MM.1S (cell line): Measurements from ENCODE around the gene EEA1.

Experiments used
- DNase-seq: peaks from one replicate; pipeline ENCODE4 v3.0.0-alpha.2; 2015
- H2AFZ ChIP-seq: fragments of 300-600 bp; sonication (generic); 2 replicates; pipeline ENCODE4 v1.6.0; 2016; ENCODE audit warnings: antibody characterized with exemption, low read length
- H3F3A ChIP-seq: fragments of 300-600 bp; sonication (generic); 2 replicates; pipeline ENCODE4 v1.6.1; 2016; ENCODE audit warnings: mild to moderate bottlenecking, antibody characterized with exemption, low read length, moderate library complexity, mixed read lengths; ENCODE audit not compliant: insufficient read depth
- H3K27ac ChIP-seq: fragments of 300-600 bp; sonication (generic); 2 replicates; pipeline ENCODE4 v1.5.1; 2016; ENCODE audit warnings: mild to moderate bottlenecking, low read length
- H3K27me3 ChIP-seq: fragments of 300-600 bp; sonication (generic); replicated peaks from 2 replicates; pipeline ENCODE4 v1.6.0; 2016; ENCODE audit warnings: low read length; ENCODE audit not compliant: insufficient read depth
- H3K36me3 ChIP-seq: fragments of 300-600 bp; sonication (generic); replicated peaks from 2 replicates; pipeline ENCODE4 v1.6.1; 2016; ENCODE audit warnings: mild to moderate bottlenecking, low read length, mixed read lengths; ENCODE audit not compliant: insufficient read depth
- H3K4me1 ChIP-seq: fragments of 300-600 bp; sonication (generic); 2 replicates; pipeline ENCODE4 v1.6.1; 2016; ENCODE audit warnings: low read length, mixed read lengths
- H3K4me2 ChIP-seq: fragments of 300-600 bp; sonication (generic); 2 replicates; pipeline ENCODE4 v1.6.0; 2016; ENCODE audit warnings: low read depth, low read length
- H3K4me3 ChIP-seq: fragments of 300-600 bp; sonication (generic); 2 replicates; pipeline ENCODE4 v1.5.1; 2016; ENCODE audit warnings: low read length, mixed read lengths
- H3K79me2 ChIP-seq: fragments of 300-600 bp; sonication (generic); 2 replicates; pipeline ENCODE4 v1.6.1; 2016; ENCODE audit warnings: mixed run types, low read length, mixed read lengths
- H3K9ac ChIP-seq: fragments of 300-600 bp; sonication (generic); 2 replicates; pipeline ENCODE4 v1.6.1; 2016; ENCODE audit warnings: low read length, mixed read lengths
- H3K9me2 ChIP-seq: fragments of 300-600 bp; sonication (generic); replicated peaks from 2 replicates; pipeline ENCODE4 v1.6.1; 2016; ENCODE audit warnings: mild to moderate bottlenecking, low read length, mixed read lengths; ENCODE audit not compliant: insufficient read depth
- H3K9me3 ChIP-seq: fragments of 300-600 bp; sonication (generic); replicated peaks from 2 replicates; pipeline ENCODE4 v1.6.1; 2016; ENCODE audit warnings: mild to moderate bottlenecking, low read length, mixed read lengths; ENCODE audit not compliant: insufficient read depth
- H4K20me1 ChIP-seq: fragments of 300-600 bp; sonication (generic); 2 replicates; pipeline ENCODE4 v1.6.1; 2016; ENCODE audit warnings: mild to moderate bottlenecking, low read length, moderate library complexity, mixed read lengths; ENCODE audit not compliant: insufficient read depth
- CTCF ChIP-seq: fragments of 300-600 bp; sonication (generic); IDR thresholded peaks from 2 replicates; pipeline ENCODE4 v1.5.1; 2016; ENCODE audit warnings: antibody characterized with exemption, low read length, mixed read lengths
- EZH2 ChIP-seq: fragments of 300-600 bp; sonication (generic); optimal IDR thresholded peaks from 2 replicates; pipeline ENCODE3; 2017; ENCODE audit warnings: low read depth, mild to moderate bottlenecking, antibody characterized with exemption, low read length, mixed read lengths
- EZH2phosphoT487 ChIP-seq: fragments of 300-600 bp; sonication (generic); IDR thresholded peaks from 2 replicates; pipeline ENCODE4 v1.6.1; 2018; ENCODE audit warnings: antibody characterized with exemption, low read length

Gene EEA1

GRCh38 chr12:92938638-92939037 is 9.5 kb upstream of the EEA1 start:
- no peaks in the 10 kb centered on the region for H3K9me3 ChIP-seq
- H3K4me1 ChIP-seq, result 0 out of 2 replicates have a peak, but pooled peaks cover 2% of the 10 kb centered on the region
- no peaks in the 10 kb centered on the region for H4K20me1 ChIP-seq
- H3K36me3 ChIP-seq, result no peaks in the 10 kb centered on the region
- no peaks in the 10 kb centered on the region for H3K79me2 ChIP-seq
- no peaks in the 10 kb centered on the region for H3F3A ChIP-seq
- no peak overlapping the region for H3K4me2 ChIP-seq
- H3K27me3 ChIP-seq, result no peaks in the 10 kb centered on the region
- H3K27ac ChIP-seq, result no peak overlapping the region
- no peak overlapping the region for H3K4me3 ChIP-seq
- H3K9ac ChIP-seq, result no peak overlapping the region
- DNase-seq, result no peak
- H3K9me2 ChIP-seq, result no peaks in the 10 kb centered on the region
- TF ChIP-seq EZH2 (no peak), EZH2phosphoT487 (no peak), CTCF (no peak)
- no peak overlapping the region for H2AFZ ChIP-seq

DNA sequence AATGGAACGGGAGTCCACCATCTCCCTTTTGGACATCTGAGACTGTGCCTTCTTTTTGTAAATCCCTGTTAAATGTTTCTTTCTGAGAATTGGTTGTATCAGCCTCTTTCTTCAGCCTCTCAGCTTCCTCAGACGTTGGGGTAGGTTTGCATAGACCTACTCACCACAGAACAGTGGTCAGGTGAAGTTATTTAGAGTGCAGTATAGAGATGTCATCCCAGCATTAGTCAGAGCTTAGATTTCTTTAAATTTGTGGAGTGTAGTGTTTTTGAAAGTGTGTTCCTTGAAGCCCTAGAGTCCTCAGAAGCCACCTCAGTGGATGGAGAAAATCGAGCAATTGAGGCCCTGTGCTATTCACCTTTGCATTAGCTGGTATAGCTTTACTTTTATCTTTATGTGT is 8.9 kb upstream of the EEA1 start:
- Histone ChIP-seq H3K27me3 (no peaks in the 10 kb centered on the region), H3K4me2 (no peak overlapping the region), H3K4me1 (no peaks in the 10 kb centered on the region), H3K27ac (no peak overlapping the region), H2AFZ (no peak overlapping the region), H4K20me1 (no peaks in the 10 kb centered on the region), H3K4me3 (no peak overlapping the region), H3K79me2 (no peaks in the 10 kb centered on the region), H3K9ac (no peak overlapping the region), H3K9me2 (no peaks in the 10 kb centered on the region), H3K9me3 (no peaks in the 10 kb centered on the region), H3F3A (no peaks in the 10 kb centered on the region), H3K36me3 (no peaks in the 10 kb centered on the region)
- TF ChIP-seq EZH2 (no peak), EZH2phosphoT487 (no peak), CTCF (no peak)
- DNase-seq, result no peak

GRCh38 chr12:92933606-92934005 is 4.5 kb upstream of the EEA1 start:
- TF ChIP-seq CTCF (no peak), EZH2 (no peak), EZH2phosphoT487 (no peak)

More at GRCh38 chr12:92933606-92934005, 4.5 kb upstream of the EEA1 start:
- H3K36me3 ChIP-seq, result no peaks in the 10 kb centered on the region
- H3K9me2 ChIP-seq, result no peaks in the 10 kb centered on the region
- no peak overlapping the region for H3K27ac ChIP-seq
- H3F3A ChIP-seq, result peaks cover 4% of the 10 kb centered on the region; the same call in 1 of the 2 replicates
- no peaks in the 10 kb centered on the region for H3K9me3 ChIP-seq
- no peak overlapping the region for H2AFZ ChIP-seq
- H3K4me2 ChIP-seq, result no peak overlapping the region
- H3K79me2 ChIP-seq, result no peaks in the 10 kb centered on the region
- H3K4me1 ChIP-seq, result peaks cover 5% of the 10 kb centered on the region
- no peak overlapping the region for H3K9ac ChIP-seq
- no peak for DNase-seq
- H3K27me3 ChIP-seq, result no peaks in the 10 kb centered on the region
- H4K20me1 ChIP-seq, result no peaks in the 10 kb centered on the region
- H3K4me3 ChIP-seq, result no peak overlapping the region
